Measurements from ENCODE around the gene ROR1.

GRCh38 chr1:63750721-63751120 is 23.1 kb upstream of the ROR1 start:
- TF ChIP-seq, protein P1, sequence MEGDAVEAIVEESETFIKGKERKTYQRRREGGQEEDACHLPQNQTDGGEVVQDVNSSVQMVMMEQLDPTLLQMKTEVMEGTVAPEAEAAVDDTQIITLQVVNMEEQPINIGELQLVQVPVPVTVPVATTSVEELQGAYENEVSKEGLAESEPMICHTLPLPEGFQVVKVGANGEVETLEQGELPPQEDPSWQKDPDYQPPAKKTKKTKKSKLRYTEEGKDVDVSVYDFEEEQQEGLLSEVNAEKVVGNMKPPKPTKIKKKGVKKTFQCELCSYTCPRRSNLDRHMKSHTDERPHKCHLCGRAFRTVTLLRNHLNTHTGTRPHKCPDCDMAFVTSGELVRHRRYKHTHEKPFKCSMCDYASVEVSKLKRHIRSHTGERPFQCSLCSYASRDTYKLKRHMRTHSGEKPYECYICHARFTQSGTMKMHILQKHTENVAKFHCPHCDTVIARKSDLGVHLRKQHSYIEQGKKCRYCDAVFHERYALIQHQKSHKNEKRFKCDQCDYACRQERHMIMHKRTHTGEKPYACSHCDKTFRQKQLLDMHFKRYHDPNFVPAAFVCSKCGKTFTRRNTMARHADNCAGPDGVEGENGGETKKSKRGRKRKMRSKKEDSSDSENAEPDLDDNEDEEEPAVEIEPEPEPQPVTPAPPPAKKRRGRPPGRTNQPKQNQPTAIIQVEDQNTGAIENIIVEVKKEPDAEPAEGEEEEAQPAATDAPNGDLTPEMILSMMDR (IDR thresholded peaks at IDR 0.05) = no peak
- TF ChIP-seq POLR2A (IDR thresholded peaks at IDR 0.05; ENCODE audit: low read depth) (no peak), EP300 (IDR thresholded peaks at IDR 0.05) (no peak), POLR2AphosphoS5 (IDR thresholded peaks at IDR 0.05) (no peak)
